H1 (cell line): ENCODE data around the gene ASCC1. TPM values are rescaled to one million over a fixed set of nuclear protein-coding genes. Genes with fewer than 3 reads are reported as not detected.

Experiments
- ASH2L ChIP-seq: fragments of 200-600, 300-600 bp; sonication (generic); IDR thresholded peaks from one replicate; pipeline ENCODE4 v1.7.1; 2017; ENCODE audit warnings: low read length
- BRCA1 ChIP-seq: IDR thresholded peaks from 2 replicates; pipeline ENCODE4 v1.6.1; 2012; ENCODE audit warnings: low read depth, low read length, improper control_type of control experiment
- CHD2 ChIP-seq: IDR thresholded peaks from 2 replicates; pipeline ENCODE4 v1.6.1; 2012; ENCODE audit warnings: low read length, improper control_type of control experiment
- CHD7 ChIP-seq: fragments of 300-600 bp; sonication (generic); IDR thresholded peaks from 2 replicates; pipeline ENCODE4 v1.7.1; 2012; ENCODE audit warnings: low read length, moderate library complexity, mild to moderate bottlenecking, inconsistent platforms; ENCODE audit not compliant: insufficient replicate concordance
- EGR1 ChIP-seq: IDR thresholded peaks from 2 replicates; pipeline ENCODE4 v1.6.1; 2011; ENCODE audit warnings: low read depth, low read length, borderline replicate concordance
- FOSL1 ChIP-seq: IDR thresholded peaks from 2 replicates; pipeline ENCODE4 v1.6.1; 2011; ENCODE audit warnings: mild to moderate bottlenecking, low read depth, low read length, moderate library complexity; ENCODE audit not compliant: insufficient read depth
- GABPA ChIP-seq: IDR thresholded peaks from 2 replicates; pipeline ENCODE4 v1.6.1; 2011; ENCODE audit warnings: mild to moderate bottlenecking, low read length, moderate library complexity, borderline replicate concordance; ENCODE audit not compliant: insufficient read depth
- JUN ChIP-seq: IDR thresholded peaks from 2 replicates; pipeline ENCODE4 v1.6.1; 2011; ENCODE audit warnings: low read depth, mild to moderate bottlenecking, improper control_type of control experiment, low read length
- NRF1 ChIP-seq: IDR thresholded peaks from 2 replicates; pipeline ENCODE4 v1.6.1; 2011; ENCODE audit warnings: mild to moderate bottlenecking, low read depth, low read length, improper control_type of control experiment
- SIRT6 ChIP-seq: IDR thresholded peaks from one replicate; pipeline ENCODE4 v1.7.1; 2012; ENCODE audit warnings: low read length, inconsistent platforms
- YY1 ChIP-seq: IDR thresholded peaks from 2 replicates; pipeline ENCODE4 v1.6.1; 2011; ENCODE audit warnings: low read depth, mild to moderate bottlenecking, low read length
- polyA plus RNA-seq, 7 experiments: library from polyadenylated mRNA; depleted of rRNA in 3 of 7; stranded (reverse) in 5 of 7; unstranded in 2 of 7; fragments of >200 nt in 5 of 7; fragments of 200-250 nt in 2 of 7; gene quantifications; 1 replicate in 5 of 7; 2 replicates in 1 of 7; 4 replicates in 1 of 7; pipeline versions ENCODE4 v1.2.1 to v1.2.3, GENCODE V29; 2011 to 2013; ENCODE audit warnings: missing spikeins in 2 of 7, mixed read lengths in 2 of 7
- total RNA-seq: library from RNA; stranded (reverse); fragmentation: NEBNext Ultra II Directional; extraction: Animal tissue kit (Norgen Biotek cat#: 25700); gene quantifications from 2 replicates; pipeline ENCODE4 v1.2.1, GENCODE V29; 2021

The ASCC1 gene
- total and polyA plus RNA-seq, 2 of the 8 experiments (the other 6 are each of a cell fraction or from before 2014, with no cell fraction given), result 25.6 to 35.8 TPM

DNA sequence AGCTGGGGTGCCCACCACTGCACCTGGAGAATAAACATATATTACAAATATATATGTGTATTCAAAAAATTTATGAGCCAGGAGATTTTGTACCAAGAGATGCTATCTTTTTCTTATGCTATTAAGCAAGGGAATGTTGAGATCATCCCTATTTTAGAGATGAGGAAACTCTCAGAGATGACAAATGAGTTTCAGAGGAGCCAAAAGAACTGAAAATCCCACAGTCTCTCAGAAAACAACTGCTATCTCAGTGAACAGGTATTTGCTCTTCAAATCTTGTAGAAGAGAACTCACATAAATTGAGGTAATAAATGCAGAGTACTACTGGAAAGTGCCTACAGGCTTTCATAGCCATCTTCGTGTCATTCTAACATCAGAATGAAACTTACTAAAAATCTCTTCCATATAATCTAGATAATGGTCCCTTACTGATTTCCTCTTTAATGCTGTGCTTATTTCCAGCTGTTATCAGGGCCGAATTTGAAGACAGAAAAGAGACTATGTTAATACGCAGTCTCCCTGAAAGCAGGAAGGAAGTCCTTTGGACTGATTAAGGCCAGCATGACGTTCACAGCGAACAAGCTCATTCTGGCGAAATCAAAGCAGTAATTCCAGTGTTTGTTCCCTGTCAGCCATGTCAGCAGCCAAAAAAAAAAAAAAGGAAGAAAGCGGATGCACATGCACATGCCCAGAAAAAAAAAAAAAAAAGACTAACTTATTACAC is 29.7 kb downstream of the ASCC1 start (continued):
- TF ChIP-seq CHD7 (no peak), CHD2 (no peak), JUN (no peak), FOSL1 (no peak), BRCA1 (no peak), EGR1 (no peak), YY1 (no peak), NRF1 (no peak), SIRT6 (no peak), ASH2L (no peak), GABPA (no peak)
